GM23248 (cell line): ENCODE measurements around the gene AGA.

ENCODE experiments used
- EZH2 ChIP-seq: fragments of 200-600 bp; sonication (generic); IDR thresholded peaks from 2 replicates; pipeline ENCODE4 v1.6.1; 2018; ENCODE audit warnings: antibody characterized with exemption, mild to moderate bottlenecking; ENCODE audit not compliant: insufficient read depth, poor library complexity, severe bottlenecking
- EZH2phosphoT487 ChIP-seq: fragments of 200-600 bp; sonication (generic); IDR thresholded peaks from 2 replicates; pipeline ENCODE4 v1.6.1; 2018; ENCODE audit warnings: antibody characterized with exemption, moderate library complexity, mild to moderate bottlenecking, low read depth; ENCODE audit not compliant: insufficient read depth

DNA sequence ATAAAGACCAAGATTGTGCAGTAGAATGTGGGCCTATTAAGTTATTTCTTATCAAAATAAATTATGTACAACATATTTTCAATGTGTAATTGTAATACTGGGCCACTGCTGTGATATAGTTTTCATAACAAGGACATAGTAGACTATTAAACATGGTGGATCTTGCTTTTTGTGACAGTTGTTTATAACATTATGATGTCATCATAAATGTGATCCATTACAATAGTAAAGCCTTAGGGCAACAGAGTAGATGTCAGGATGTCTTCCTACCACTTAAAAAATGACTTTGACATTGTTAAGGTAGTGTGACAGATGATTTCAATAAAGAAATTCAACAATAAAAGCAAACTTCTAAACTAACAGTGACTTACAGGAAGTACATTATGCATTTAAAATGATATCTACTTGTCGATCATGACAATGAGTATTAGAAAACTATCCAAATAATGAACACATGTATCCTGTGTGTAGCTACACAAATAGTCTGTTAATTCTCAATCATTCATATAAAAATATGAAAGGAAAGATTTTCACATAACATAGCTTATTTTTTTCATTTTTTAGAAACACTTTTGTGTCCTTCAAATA, 5.3 kb upstream of the AGA start:
- TF ChIP-seq EZH2 (no peak), EZH2phosphoT487 (no peak)
